Adrenal gland (tissue), 12 donors: ENCODE results near the gene DCANP1. TPM values are rescaled to one million over a fixed set of nuclear protein-coding genes. Genes with fewer than 3 reads are reported as not detected.
A peak's percentile ranks its signal among the peaks of the same experiment; 100 is the strongest.

Experiments
- DNase-seq, 7 donors: peaks; one replicate each; pipeline ENCODE4 v3.0.0-alpha.2; 2019 to 2020
- H3K27ac ChIP-seq, 5 donors: fragments of 200-600 bp; sonication (generic) in 4 of 5; 1 replicate in 3 of 5; 2 replicates in 2 of 5; pipeline versions ENCODE4 v1.5.1 to v1.8.0; 2016 to 2020; ENCODE audit warnings: mild to moderate bottlenecking in 1 of 5
- H3K27me3 ChIP-seq: fragments of 200-600 bp; 2 replicates; pipeline ENCODE4 v1.8.0; 2021
- H3K36me3 ChIP-seq, 2 donors: fragments of 200-600 bp; replicated peaks in 1 of 2; 1 replicate in 1 of 2; 2 replicates in 1 of 2; pipeline versions ENCODE4 v1.5.1 to v1.8.0; 2018 to 2022
- H3K4me1 ChIP-seq, 2 donors: fragments of 200-600 bp; replicated peaks in 1 of 2; 1 replicate in 1 of 2; 2 replicates in 1 of 2; pipeline versions ENCODE4 v1.5.1 to v1.8.0; 2018 to 2021
- H3K4me3 ChIP-seq, 4 donors: fragments of 200-600 bp; sonication (generic) in 3 of 4; one replicate each; pipeline ENCODE4 v1.5.1; 2016 to 2018
- H3K9me3 ChIP-seq, 3 donors: fragments of 200-600 bp; sonication (generic) in 1 of 3; replicated peaks in 1 of 3; 1 replicate in 2 of 3; 2 replicates in 1 of 3; pipeline versions ENCODE4 v1.5.1 to v1.8.0; 2016 to 2021
- CTCF ChIP-seq, 6 experiments: fragments of 450-650 bp in 4 of 6; fragments of 200-600 bp in 2 of 6; sonication (generic) in 1 of 6; IDR thresholded peaks; 1 replicate in 5 of 6; 2 replicates in 1 of 6; pipeline versions ENCODE4 v1.5.1 to v1.8.0; 2016 to 2021; ENCODE audit warnings: antibody characterized with exemption in 6 of 6, mild to moderate bottlenecking in 2 of 6, moderate library complexity in 1 of 6
- POLR2A ChIP-seq, 2 donors: fragments of 450-650 bp; IDR thresholded peaks; one replicate each; pipeline ENCODE4 v1.6.1; 2017; ENCODE audit warnings: antibody characterized with exemption in 2 of 2, mild to moderate bottlenecking in 2 of 2, moderate library complexity in 1 of 2
- WGBS, 4 donors: extraction: QIAGEN DNeasy Blood & Tissue Kit in 2 of 4; methylation state at CpG; one replicate each; pipeline versions ENCODE4 v1.1.5 to v1.1.7; 2013 to 2017; 5-methylcytosine and 5-hydroxymethylcytosine counted together
- intact Hi-C, 2 donors: fragments of 100-400 bp; cut with DNase I; formaldehyde crosslinking; loops; one replicate each; pipeline versions ENCODE4 v1.14.1 to v1.15.0; 2022 to 2023
- polyA plus RNA-seq, 3 donors: library from polyadenylated mRNA; stranded (reverse); fragments of 200-250 nt in 2 of 3; fragments of 350-450 nt in 1 of 3; fragmentation: Illumina TruSeq in 1 of 3; extraction: RNeasy Lipid Tissue Mini Kit (QIAGEN cat#74804) in 1 of 3; gene quantifications; one replicate each; pipeline ENCODE4 v1.2.3, GENCODE V29; 2013 to 2014
- total RNA-seq, 9 donors: library from RNA; depleted of rRNA in 4 of 9; stranded (reverse); fragments of >200 nt in 4 of 9; fragments of 120-200 nt in 1 of 9; fragmentation: NEBNext Ultra II Directional in 1 of 9; extraction: Animal tissue kit (Norgen Biotek cat#: 25700) in 1 of 9; gene quantifications; one replicate each; pipeline versions ENCODE4 v1.1.0 to v1.2.4, GENCODE V29; 2013 to 2023
- donor health status: healthy with polysubstance abuse.
- donor health status: Bipolar disorder and iron deficiency.
- donor health status: DM: yes; HTN: yes; CAD: no.
- donor health status: DM: no; HTN: no; CAD: no.
- donor health status: DM: no; HTN: no; CAD: no.
- donor health status: DM: yes; HTN: yes; CAD: no.

The DCANP1 gene
- total and polyA plus RNA-seq, 12 donors = 0.08 TPM; not detected in 11

GRCh38 chr5:135467051-135467625 is 20.0 kb upstream of the DCANP1 start:
- Histone ChIP-seq H3K9me3 (no peaks in the 10 kb centered on the region), H3K27me3 (peaks cover 17% of the 10 kb centered on the region), H3K36me3 (no peaks in the 10 kb centered on the region), H3K4me1 (no peaks in the 10 kb centered on the region), H3K27ac (no peak overlapping the region), H3K4me3 (no peak overlapping the region)
- intact Hi-C loops = loop anchor here (2.0 to 5.0 kb wide), 2 partner anchors 85 to 86 kb away; no protein-coding TSS in a partner anchor
- DNase-seq = no peak
- 77 to 85% (median 78%) methylated on average over 13 to 15 of the region's 15 CpGs for WGBS, 4 donors
- TF ChIP-seq POLR2A (IDR thresholded peaks at IDR 0.05) = no peak
- no peak for TF ChIP-seq CTCF (IDR thresholded peaks at IDR 0.05)

- intact Hi-C loops = loop anchor here (2.0 to 5.0 kb wide), 2 partner anchors 86 kb away; no protein-coding TSS in a partner anchor
- peak; percentile 59 to 82 (median 80) for DNase-seq
- 12 to 19% (median 16%) methylated on average over 17 to 43 of the region's 43 CpGs for WGBS, 4 donors
- Histone ChIP-seq H3K4me1 (no peaks in the 10 kb centered on the region), H3K36me3 (no peaks in the 10 kb centered on the region), H3K27ac (no peak overlapping the region), H3K4me3 (no peak overlapping the region), H3K27me3 (peaks cover 17% of the 10 kb centered on the region), H3K9me3 (no peaks in the 10 kb centered on the region)
- TF ChIP-seq CTCF (IDR thresholded peaks at IDR 0.05) (peak; percentile 80 to 90 (median 86)), POLR2A (IDR thresholded peaks at IDR 0.05) (no peak)
Measured at GRCh38 chr5:135466178-135467050, 19.3 kb upstream of the DCANP1 start.

GRCh38 chr5:135465391-135466122 is 18.4 kb upstream of the DCANP1 start:
- TF ChIP-seq POLR2A (IDR thresholded peaks at IDR 0.05) = no peak
- TF ChIP-seq CTCF (IDR thresholded peaks at IDR 0.05) = no peak
- intact Hi-C loops = loop anchor here (2.0 to 5.0 kb wide), 2 partner anchors 87 kb away; no protein-coding TSS in a partner anchor
- no peak for DNase-seq
- Histone ChIP-seq H3K27me3 (peaks cover 17% of the 10 kb centered on the region), H3K27ac (no peak overlapping the region), H3K4me3 (no peak overlapping the region), H3K36me3 (no peaks in the 10 kb centered on the region), H3K9me3 (no peaks in the 10 kb centered on the region), H3K4me1 (no peaks in the 10 kb centered on the region)
- 52 to 68% (median 57%) methylated on average over 9 to 12 of the region's 12 CpGs for WGBS, 4 donors

- Histone ChIP-seq H3K4me3 (no peak overlapping the region), H3K36me3 (no peaks in the 10 kb centered on the region), H3K4me1 (no peaks in the 10 kb centered on the region), H3K9me3 (no peaks in the 10 kb centered on the region), H3K27me3 (peaks cover 15% of the 10 kb centered on the region), H3K27ac (no peak overlapping the region)
- TF ChIP-seq POLR2A (IDR thresholded peaks at IDR 0.05) = no peak
- TF ChIP-seq CTCF (IDR thresholded peaks at IDR 0.05) = peak in 3 of 6 experiments; percentile 29 to 42 (median 31)
- peak in 6 of 7 donors; percentile 27 to 60 (median 48) for DNase-seq
- intact Hi-C loops = no loop called here
- WGBS, 4 donors = 18 to 28% (median 24%) methylated on average over 6 of the region's 6 CpGs
Measured at GRCh38 chr5:135462304-135462703, 15.2 kb upstream of the DCANP1 start.
